Measurements from ENCODE around the gene KLHL25. TPM values are rescaled to one million over a fixed set of nuclear protein-coding genes. Genes with fewer than 3 reads are reported as not detected.

KLHL25 gene
- polyA plus RNA-seq, 1 donor from 2014 or later, result 38.9 TPM

DNA sequence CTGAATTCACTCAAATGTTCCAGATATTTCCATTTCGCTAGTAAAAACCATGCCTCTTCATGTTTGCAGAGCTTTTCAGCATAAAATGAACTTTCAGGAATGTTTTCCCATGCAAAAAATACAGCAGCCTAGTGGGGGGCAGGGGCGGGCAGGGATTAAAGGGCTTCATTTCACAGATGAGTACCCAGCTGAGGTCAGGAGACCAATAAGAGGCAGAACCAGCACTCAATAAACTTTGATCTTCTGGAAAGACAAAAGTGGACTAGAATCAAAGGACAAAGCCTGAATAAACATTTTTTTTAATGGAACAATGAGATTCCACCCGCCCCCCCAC is 8.0 kb downstream of the KLHL25 start:
- no peak overlapping the region for H2AFZ ChIP-seq (ENCODE audit: low read depth, low read length)
- no peaks in the 10 kb centered on the region for H3K9me2 ChIP-seq (ENCODE audit: insufficient read depth, low read length)
- TF ChIP-seq SMC3 (conservative IDR thresholded peaks at IDR 0.05; ENCODE audit: poor library complexity) (no peak), EP300 (conservative IDR thresholded peaks at IDR 0.05; ENCODE audit: poor library complexity, severe bottlenecking) (no peak)
- no peak overlapping the region for H3K4me3 ChIP-seq (ENCODE audit: low read length)
- H3K27ac ChIP-seq (ENCODE audit: low read length), result no peak overlapping the region
- no peaks in the 10 kb centered on the region for H3K27me3 ChIP-seq (ENCODE audit: insufficient read depth, low read depth, low read length)
- H3F3A ChIP-seq (ENCODE audit: insufficient read depth, low read length, poor library complexity, severe bottlenecking), result no peaks in the 10 kb centered on the region
- H3K9me3 ChIP-seq (ENCODE audit: low read length), result no peaks in the 10 kb centered on the region
- H3K79me2 ChIP-seq (replicated peaks; ENCODE audit: insufficient read depth, low read length), result peaks cover 81% of the 10 kb centered on the region
- no peak overlapping the region for H3K9ac ChIP-seq (ENCODE audit: low read length)
- H4K20me1 ChIP-seq (ENCODE audit: insufficient read depth), result no peaks in the 10 kb centered on the region
- no peaks in the 10 kb centered on the region for H3K36me3 ChIP-seq (ENCODE audit: insufficient read depth, low read length)
- H3K4me2 ChIP-seq (ENCODE audit: low read length), result no peak overlapping the region

DNA sequence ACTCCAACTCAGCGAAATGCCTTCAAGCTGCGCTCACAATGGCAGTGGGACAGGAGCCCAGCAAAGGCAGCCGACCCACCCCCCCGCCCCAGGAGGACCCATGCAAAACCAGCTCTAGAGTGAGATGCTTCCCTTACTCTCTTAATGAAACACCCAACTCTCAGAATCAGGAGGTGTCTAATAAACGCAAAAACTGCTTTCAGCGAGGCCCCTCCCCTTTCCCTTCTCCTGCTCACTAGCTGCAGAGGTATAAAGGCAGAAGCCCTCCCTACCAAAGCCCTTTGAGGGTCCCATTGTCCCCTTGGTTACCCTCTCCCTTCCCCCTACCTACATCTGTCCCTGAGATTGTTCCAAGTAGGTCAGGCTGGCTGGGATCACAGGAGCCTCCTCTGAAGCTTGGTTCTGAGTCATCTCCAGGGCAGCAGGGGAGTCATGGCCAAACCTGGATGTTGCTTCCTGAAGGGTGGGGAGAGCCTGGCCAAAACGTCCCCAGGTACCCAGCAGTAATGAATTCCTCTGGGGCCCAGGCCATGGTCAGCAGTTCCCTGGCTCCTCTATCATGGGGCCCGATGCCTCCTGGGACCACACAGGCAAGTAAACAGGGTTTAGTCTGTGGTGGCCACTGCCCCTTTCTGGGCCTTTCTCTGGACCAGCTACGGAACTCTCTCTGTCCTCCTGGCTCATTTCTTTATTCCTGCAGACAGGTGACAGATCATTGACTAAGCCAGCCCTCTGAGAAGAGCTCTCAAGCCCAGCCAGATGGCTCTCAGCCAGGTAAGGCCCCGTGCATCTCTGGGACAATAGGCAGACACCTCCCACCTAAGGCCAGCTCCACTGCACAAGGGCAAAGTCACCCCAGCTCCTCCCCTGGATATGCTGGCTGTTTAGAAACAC is 8.6 kb downstream of the KLHL25 start:
- no peak overlapping the region for H3K27ac ChIP-seq (ENCODE audit: low read length)
- TF ChIP-seq, protein P1, sequence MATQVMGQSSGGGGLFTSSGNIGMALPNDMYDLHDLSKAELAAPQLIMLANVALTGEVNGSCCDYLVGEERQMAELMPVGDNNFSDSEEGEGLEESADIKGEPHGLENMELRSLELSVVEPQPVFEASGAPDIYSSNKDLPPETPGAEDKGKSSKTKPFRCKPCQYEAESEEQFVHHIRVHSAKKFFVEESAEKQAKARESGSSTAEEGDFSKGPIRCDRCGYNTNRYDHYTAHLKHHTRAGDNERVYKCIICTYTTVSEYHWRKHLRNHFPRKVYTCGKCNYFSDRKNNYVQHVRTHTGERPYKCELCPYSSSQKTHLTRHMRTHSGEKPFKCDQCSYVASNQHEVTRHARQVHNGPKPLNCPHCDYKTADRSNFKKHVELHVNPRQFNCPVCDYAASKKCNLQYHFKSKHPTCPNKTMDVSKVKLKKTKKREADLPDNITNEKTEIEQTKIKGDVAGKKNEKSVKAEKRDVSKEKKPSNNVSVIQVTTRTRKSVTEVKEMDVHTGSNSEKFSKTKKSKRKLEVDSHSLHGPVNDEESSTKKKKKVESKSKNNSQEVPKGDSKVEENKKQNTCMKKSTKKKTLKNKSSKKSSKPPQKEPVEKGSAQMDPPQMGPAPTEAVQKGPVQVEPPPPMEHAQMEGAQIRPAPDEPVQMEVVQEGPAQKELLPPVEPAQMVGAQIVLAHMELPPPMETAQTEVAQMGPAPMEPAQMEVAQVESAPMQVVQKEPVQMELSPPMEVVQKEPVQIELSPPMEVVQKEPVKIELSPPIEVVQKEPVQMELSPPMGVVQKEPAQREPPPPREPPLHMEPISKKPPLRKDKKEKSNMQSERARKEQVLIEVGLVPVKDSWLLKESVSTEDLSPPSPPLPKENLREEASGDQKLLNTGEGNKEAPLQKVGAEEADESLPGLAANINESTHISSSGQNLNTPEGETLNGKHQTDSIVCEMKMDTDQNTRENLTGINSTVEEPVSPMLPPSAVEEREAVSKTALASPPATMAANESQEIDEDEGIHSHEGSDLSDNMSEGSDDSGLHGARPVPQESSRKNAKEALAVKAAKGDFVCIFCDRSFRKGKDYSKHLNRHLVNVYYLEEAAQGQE (IDR thresholded peaks at IDR 0.05; ENCODE audit: borderline replicate concordance), result no peak
- no peak for TF ChIP-seq EP300 (conservative IDR thresholded peaks at IDR 0.05; ENCODE audit: poor library complexity, severe bottlenecking)
- TF ChIP-seq RAD21 (conservative IDR thresholded peaks at IDR 0.05), result no peak
- no peak for TF ChIP-seq POLR2AphosphoS5 (IDR thresholded peaks at IDR 0.05)
- no peak for TF ChIP-seq SMC3 (conservative IDR thresholded peaks at IDR 0.05; ENCODE audit: poor library complexity)
- TF ChIP-seq MXI1 (conservative IDR thresholded peaks at IDR 0.05; ENCODE audit: poor library complexity, severe bottlenecking), result no peak
- TF ChIP-seq, protein P2, sequence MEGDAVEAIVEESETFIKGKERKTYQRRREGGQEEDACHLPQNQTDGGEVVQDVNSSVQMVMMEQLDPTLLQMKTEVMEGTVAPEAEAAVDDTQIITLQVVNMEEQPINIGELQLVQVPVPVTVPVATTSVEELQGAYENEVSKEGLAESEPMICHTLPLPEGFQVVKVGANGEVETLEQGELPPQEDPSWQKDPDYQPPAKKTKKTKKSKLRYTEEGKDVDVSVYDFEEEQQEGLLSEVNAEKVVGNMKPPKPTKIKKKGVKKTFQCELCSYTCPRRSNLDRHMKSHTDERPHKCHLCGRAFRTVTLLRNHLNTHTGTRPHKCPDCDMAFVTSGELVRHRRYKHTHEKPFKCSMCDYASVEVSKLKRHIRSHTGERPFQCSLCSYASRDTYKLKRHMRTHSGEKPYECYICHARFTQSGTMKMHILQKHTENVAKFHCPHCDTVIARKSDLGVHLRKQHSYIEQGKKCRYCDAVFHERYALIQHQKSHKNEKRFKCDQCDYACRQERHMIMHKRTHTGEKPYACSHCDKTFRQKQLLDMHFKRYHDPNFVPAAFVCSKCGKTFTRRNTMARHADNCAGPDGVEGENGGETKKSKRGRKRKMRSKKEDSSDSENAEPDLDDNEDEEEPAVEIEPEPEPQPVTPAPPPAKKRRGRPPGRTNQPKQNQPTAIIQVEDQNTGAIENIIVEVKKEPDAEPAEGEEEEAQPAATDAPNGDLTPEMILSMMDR (IDR thresholded peaks at IDR 0.05; ENCODE audit: poor library complexity, severe bottlenecking), result no peak
- no peak for TF ChIP-seq EZH2 (IDR thresholded peaks at IDR 0.05; ENCODE audit: borderline replicate concordance, insufficient read depth, low read length, poor library complexity, severe bottlenecking)
- TF ChIP-seq TAF1 (IDR thresholded peaks at IDR 0.05; ENCODE audit: low read depth), result no peak

More for the DNA sequence above, 8.6 kb downstream of the KLHL25 start:
- H3K9ac ChIP-seq (ENCODE audit: low read length), result no peak overlapping the region
- no peaks in the 10 kb centered on the region for H3K27me3 ChIP-seq (ENCODE audit: insufficient read depth, low read depth, low read length)
- no peaks in the 10 kb centered on the region for H3K9me3 ChIP-seq (ENCODE audit: low read length)
- H3K4me3 ChIP-seq (ENCODE audit: low read length), result no peak overlapping the region
- no peak overlapping the region for H2AFZ ChIP-seq (ENCODE audit: low read depth, low read length)
- H3F3A ChIP-seq (ENCODE audit: insufficient read depth, low read length, poor library complexity, severe bottlenecking), result no peaks in the 10 kb centered on the region
- H3K9me2 ChIP-seq (ENCODE audit: insufficient read depth, low read length), result no peaks in the 10 kb centered on the region
- no peak overlapping the region for H3K4me2 ChIP-seq (ENCODE audit: low read length)
- no peaks in the 10 kb centered on the region for H4K20me1 ChIP-seq (ENCODE audit: insufficient read depth)
- H3K36me3 ChIP-seq (ENCODE audit: insufficient read depth, low read length), result no peaks in the 10 kb centered on the region
- H3K79me2 ChIP-seq (replicated peaks; ENCODE audit: insufficient read depth, low read length), result peaks cover 80% of the 10 kb centered on the region

Measured in neural cell (in vitro differentiated cells).